GM12878 (cell line): ENCODE data around the gene MRPS9. TPM values are rescaled to one million over a fixed set of nuclear protein-coding genes. Genes with fewer than 3 reads are reported as not detected.

Source experiments
- ATAC-seq: fragments of 200-7000 bp; cut with Tn5 transposase; 3 replicates; pipeline ENCODE4 v1.9.1; 2020; ENCODE audit warnings: mild to moderate bottlenecking, moderate library complexity
- BruUV-seq: library from RNA; stranded (reverse); fragments of 400-500 nt; replicated peaks from 2 replicates; lab custom pipeline; 2021; lab: Mats Ljungman, UMichigan
- CTCF ChIA-PET: fragments of 300-600 bp; sonication (Branson Sonifier 250); formaldehyde crosslinking; extraction: SDS; loops from one replicate; lab custom pipeline; 2021; ENCODE audit warnings: inconsistent platforms; lab: Yijun Ruan, JAX
- POLR2A ChIA-PET: fragments of 350-600 bp; formaldehyde crosslinking; extraction: SDS; loops from one replicate; lab custom pipeline; 2021; ENCODE audit warnings: inconsistent platforms; lab: Charles Lee
- RAD21 ChIA-PET: fragments of 300-600 bp; sonication (Branson Sonifier 250); formaldehyde crosslinking; loops from one replicate; lab custom pipeline; 2023; ENCODE audit warnings: antibody characterized with exemption; ENCODE audit not compliant: unreplicated experiment; lab: Charles Lee
- SMC1A ChIA-PET: fragments of 300-600 bp; sonication (Branson Sonifier 250); formaldehyde crosslinking; loops from one replicate; lab custom pipeline; 2023; ENCODE audit not compliant: unreplicated experiment, uncharacterized antibody; lab: Charles Lee
- DNase-seq: peaks from one replicate; pipeline ENCODE4 v3.0.0-alpha.2; 2011; ENCODE audit warnings: low read depth, low spot score
- FAIRE-seq: peaks from 3 replicates; lab custom pipeline; 2011; peaks lifted over from hg19 to GRCh38; lab: Jason Lieb, UNC
- H2AFZ ChIP-seq: 2 replicates; pipeline ENCODE4 v1.6.0; 2011; ENCODE audit warnings: low read depth, low read length, control low read depth; ENCODE audit not compliant: control insufficient read depth
- H3K27ac ChIP-seq: 2 replicates; pipeline ENCODE4 v1.5.1; 2011; ENCODE audit warnings: control low read depth; ENCODE audit not compliant: control insufficient read depth, insufficient read depth
- H3K27me3 ChIP-seq, 2 experiments: replicated peaks in 1 of 2; 2 replicates each; pipeline versions ENCODE4 v1.6.0 to v1.6.1; 2011; ENCODE audit warnings: low read length in 1 of 2; ENCODE audit not compliant: control insufficient read depth in 2 of 2, insufficient read depth in 2 of 2
- H3K36me3 ChIP-seq, 2 experiments: 2 replicates each; pipeline ENCODE4 v1.5.1; 2011; ENCODE audit warnings: low read length in 1 of 2; ENCODE audit not compliant: control insufficient read depth in 2 of 2, insufficient read depth in 2 of 2
- H3K4me1 ChIP-seq: 2 replicates; pipeline ENCODE4 v1.6.1; 2011; ENCODE audit warnings: mild to moderate bottlenecking, low read length, moderate library complexity, mixed read lengths; ENCODE audit not compliant: control insufficient read depth, insufficient read depth
- H3K4me2 ChIP-seq: 2 replicates; pipeline ENCODE4 v1.6.0; 2011; ENCODE audit warnings: control low read depth; ENCODE audit not compliant: control insufficient read depth, insufficient read depth
- H3K4me3 ChIP-seq: fragments of 200-600 bp; sonication (generic); 2 replicates; pipeline ENCODE4 v1.5.1; 2016
- H3K79me2 ChIP-seq: 2 replicates; pipeline ENCODE4 v1.6.0; 2011; ENCODE audit warnings: low read length; ENCODE audit not compliant: control insufficient read depth, insufficient read depth
- H3K9ac ChIP-seq: 2 replicates; pipeline ENCODE4 v1.8.0; 2011; ENCODE audit warnings: low read length, control low read depth, mixed read lengths; ENCODE audit not compliant: control insufficient read depth, insufficient read depth
- H3K9me3 ChIP-seq: replicated peaks from 3 replicates; pipeline ENCODE4 v1.5.1; 2011; ENCODE audit warnings: mild to moderate bottlenecking, low read length; ENCODE audit not compliant: control insufficient read depth, insufficient read depth
- H4K20me1 ChIP-seq: 2 replicates; pipeline ENCODE4 v1.6.0; 2011; ENCODE audit not compliant: control insufficient read depth, insufficient read depth
- ATF2 ChIP-seq: IDR thresholded peaks from 2 replicates; pipeline ENCODE4 v1.6.1; 2012; ENCODE audit warnings: low read length, inconsistent platforms
- ATF3 ChIP-seq: IDR thresholded peaks from 2 replicates; pipeline ENCODE4 v1.6.1; 2011; ENCODE audit warnings: low read depth, mild to moderate bottlenecking, low read length, moderate library complexity, borderline replicate concordance; ENCODE audit errors: extremely low read depth
- ATF7 ChIP-seq: fragments of 450-650 bp; IDR thresholded peaks from 2 replicates; pipeline ENCODE4 v1.6.1; 2016; ENCODE audit warnings: low read depth, mild to moderate bottlenecking
- CBFB ChIP-seq: IDR thresholded peaks from 2 replicates; pipeline ENCODE4 v1.6.1; 2016; ENCODE audit warnings: antibody characterized with exemption, low read depth
- CHD4 ChIP-seq: fragments of 200-600 bp; sonication (generic); IDR thresholded peaks from 2 replicates; pipeline ENCODE4 v1.6.1; 2016; ENCODE audit warnings: mild to moderate bottlenecking
- EGR1 ChIP-seq, 2 experiments: IDR thresholded peaks; 1 replicate in 1 of 2; 2 replicates in 1 of 2; pipeline ENCODE4 v1.6.1; 2011 to 2012; ENCODE audit warnings: low read depth in 2 of 2, low read length in 2 of 2, borderline replicate concordance in 1 of 2, mild to moderate bottlenecking in 1 of 2, moderate library complexity in 1 of 2
- MAX ChIP-seq: IDR thresholded peaks from 2 replicates; pipeline ENCODE4 v1.6.1; 2012; ENCODE audit warnings: low read depth, low read length, improper control_type of control experiment
- MTA3 ChIP-seq: IDR thresholded peaks from 2 replicates; pipeline ENCODE4 v1.6.1; 2012; ENCODE audit warnings: low read length, inconsistent platforms, borderline replicate concordance
- NKRF ChIP-seq: fragments of 450-650 bp; conservative IDR thresholded peaks from 2 replicates; pipeline ENCODE4 v1.6.1; 2017; ENCODE audit warnings: mild to moderate bottlenecking, moderate library complexity
- RFX5 ChIP-seq: IDR thresholded peaks from 2 replicates; pipeline ENCODE4 v1.6.1; 2011; ENCODE audit warnings: low read depth, low read length, improper control_type of control experiment
- SKIL ChIP-seq: fragments of 450-650 bp; IDR thresholded peaks from 2 replicates; pipeline ENCODE4 v1.6.1; 2017; ENCODE audit warnings: mild to moderate bottlenecking, low read depth, inconsistent platforms; ENCODE audit not compliant: poor library complexity, severe bottlenecking
- SMAD1 ChIP-seq: fragments of 450-650 bp; IDR thresholded peaks from 2 replicates; pipeline ENCODE4 v1.6.1; 2018; ENCODE audit warnings: mild to moderate bottlenecking, low read depth; ENCODE audit not compliant: partially characterized antibody
- SREBF2 ChIP-seq: IDR thresholded peaks from 2 replicates; pipeline ENCODE4 v1.6.1; 2012; ENCODE audit warnings: mild to moderate bottlenecking, low read length
- TBL1XR1 ChIP-seq: IDR thresholded peaks from 2 replicates; pipeline ENCODE4 v1.6.1; 2012; ENCODE audit warnings: low read depth, low read length, improper control_type of control experiment
- ZBED1 ChIP-seq: IDR thresholded peaks from 2 replicates; pipeline ENCODE4 v1.6.1; 2016; ENCODE audit warnings: borderline replicate concordance
- ZBTB33 ChIP-seq: fragments of 450-650 bp; IDR thresholded peaks from 2 replicates; pipeline ENCODE4 v1.6.1; 2017; ENCODE audit warnings: mild to moderate bottlenecking
- ZNF24 ChIP-seq: fragments of 450-650 bp; IDR thresholded peaks from 2 replicates; pipeline ENCODE4 v1.6.1; 2017; ENCODE audit warnings: antibody characterized with exemption, mild to moderate bottlenecking
- WGBS: methylation state at CpG from one replicate; pipeline ENCODE4 v1.1.6; 2016; ENCODE audit warnings: low lambda C conversion rate; ENCODE audit not compliant: insufficient replicate concordance, insufficient coverage; ENCODE audit errors: missing lambda C conversion rate; 5-methylcytosine and 5-hydroxymethylcytosine counted together
- in situ Hi-C: fragments of 300-500 bp; cut with MboI; formaldehyde crosslinking; loops from 9 replicates; pipeline ENCODE4 v1.14.3; 2018; ENCODE audit warnings: mixed read lengths
- intact Hi-C: fragments of 100-400 bp; cut with micrococcal nuclease; formaldehyde crosslinking; loops from one replicate; pipeline ENCODE4 v1.14.2; 2022; ENCODE audit not compliant: unreplicated experiment
- polyA plus RNA-seq, 11 experiments: library from polyadenylated mRNA; depleted of rRNA in 4 of 11; unstranded in 6 of 11; stranded (reverse) in 5 of 11; fragments of >200 nt; fragmentation: Nextera tagmentation in 4 of 11; fragmentation: Illumina TruSeq in 1 of 11; extraction: Ambion mirVana in 4 of 11; extraction: Trizol in 1 of 11; gene quantifications; 1 replicate in 1 of 11; 2 replicates in 10 of 11; pipeline versions ENCODE4 v1.2.1 to v1.2.3, GENCODE V29; 2011 to 2016; ENCODE audit warnings: inconsistent platforms in 2 of 11, missing spikeins in 2 of 11, low read depth in 1 of 11
- total RNA-seq, 4 experiments: library from RNA; depleted of rRNA in 3 of 4; stranded (reverse); fragments of >200 nt in 3 of 4; fragmentation: Illumina TruSeq in 1 of 4; extraction: Trizol in 1 of 4; gene quantifications; 2 replicates each; pipeline versions ENCODE4 v1.2.1 to v1.2.3, GENCODE V29; 2013 to 2021

Gene MRPS9
- total and polyA plus RNA-seq, 10 of the 15 experiments (the other 5 are each of a cell fraction or from before 2014, with no cell fraction given) = 39.1 to 111 (median 63.4) TPM

- no peak overlapping the region for H3K9ac ChIP-seq
- ATAC-seq = no peak
- SMC1A ChIA-PET = interaction anchor here (0.9 kb wide), 1 partner anchor 12 kb away, joined by 3 read pairs; no protein-coding TSS in a partner anchor
- no peak overlapping the region for H3K27ac ChIP-seq
- H3K4me2 ChIP-seq = no peak overlapping the region
- FAIRE-seq = no peak
- H3K4me1 ChIP-seq = no peaks in the 10 kb centered on the region
- TF ChIP-seq SREBF2 (no peak), ATF7 (no peak), ZNF24 (no peak), MAX (no peak), SKIL (no peak), CHD4 (no peak), ATF3 (no peak), ZBED1 (no peak), RFX5 (no peak), ATF2 (no peak), EGR1 (IDR thresholded peaks at IDR 0.05; ENCODE audit: borderline replicate concordance in 1 of 2, low read depth in 2 of 2, low read length in 2 of 2) (no peak), MTA3 (no peak), CBFB (no peak), NKRF (no peak), ZBTB33 (no peak), SMAD1 (no peak), TBL1XR1 (no peak)
- CTCF ChIA-PET = interaction anchor here (0.8 kb wide), 1 partner anchor 12 kb away, joined by 3 read pairs; no protein-coding TSS in a partner anchor
- in situ Hi-C loops (no loop called here), intact Hi-C loops (no loop called here)
- no TSS peak for BruUV-seq
- WGBS = 93% methylated on average over 6 of the region's 6 CpGs
- RAD21 ChIA-PET = no interaction called here
- no peaks in the 10 kb centered on the region for H3K9me3 ChIP-seq
- no peak overlapping the region for H2AFZ ChIP-seq
- no peak overlapping the region for H3K4me3 ChIP-seq
- H4K20me1 ChIP-seq = no peaks in the 10 kb centered on the region
- POLR2A ChIA-PET = no interaction called here
- H3K79me2 ChIP-seq = no peaks in the 10 kb centered on the region
- H3K27me3 ChIP-seq = no peaks in the 10 kb centered on the region
- H3K36me3 ChIP-seq = peaks cover 4 to 6% of the 10 kb centered on the region in 2 experiments; a peak in 3 of 4 replicates
- DNase-seq = no peak
These were observed 65.6 kb downstream of the MRPS9 start for GRCh38 chr2:105103481-105103880.
